Cardiac fibroblast (primary cell): Measurements from ENCODE around the gene NAXD.
"Not testable (repeated sequence)": the region's sequence is repeated elsewhere in the genome, so short reads cannot be mapped to it uniquely, and the experiment has no call there.

ENCODE experiments used
- DNase-seq, 2 donors: peaks; one replicate each; pipeline versions ENCODE4 v3.0.0 to v3.0.0-alpha.2; 2010; ENCODE audit warnings: low read depth in 2 of 2
- H3K4me3 ChIP-seq, 2 donors: replicated peaks in 1 of 2; 1 replicate in 1 of 2; 2 replicates in 1 of 2; pipeline ENCODE4 v1.5.1; 2011; ENCODE audit warnings: low read depth in 2 of 2, low read length in 2 of 2, mild to moderate bottlenecking in 2 of 2, moderate library complexity in 1 of 2
- TF ChIP-seq, protein P1 (sequence below): IDR thresholded peaks from one replicate; pipeline ENCODE4 v1.5.1; 2011; ENCODE audit warnings: low read depth, mild to moderate bottlenecking, low read length, inconsistent platforms

NAXD gene

DNA sequence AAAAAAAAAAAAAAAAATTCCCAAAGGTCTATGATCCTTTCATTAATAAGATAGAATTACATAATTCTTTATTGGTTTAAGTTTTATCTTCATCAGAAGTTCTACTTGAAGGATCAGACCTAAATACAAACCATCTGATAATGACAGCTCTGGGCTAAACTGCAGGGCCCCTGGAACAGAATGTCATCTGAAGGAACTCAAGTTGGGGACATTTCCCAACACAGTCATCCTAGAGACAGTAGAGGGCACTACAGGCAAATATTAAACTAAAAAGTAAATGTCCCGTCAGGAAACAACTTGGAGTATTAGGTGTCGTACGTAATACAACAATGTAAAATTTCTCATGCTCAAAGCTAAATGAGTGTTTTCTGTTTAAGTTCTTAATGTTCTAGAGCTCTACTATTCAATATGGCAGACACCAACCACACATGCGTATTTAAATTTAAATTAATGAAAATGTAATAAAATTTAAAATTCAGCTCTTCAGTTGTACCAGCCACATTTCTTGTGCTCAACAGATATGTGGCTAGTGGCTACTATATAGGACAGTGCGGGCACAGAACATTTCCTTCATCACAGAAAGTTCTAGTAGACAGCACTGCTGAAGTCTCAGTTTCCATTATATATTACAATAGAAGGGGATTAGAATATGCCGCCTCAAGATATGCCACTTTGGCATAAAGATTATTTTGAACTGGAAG is 21.8 kb upstream of the NAXD start:
- TF ChIP-seq, protein P1, sequence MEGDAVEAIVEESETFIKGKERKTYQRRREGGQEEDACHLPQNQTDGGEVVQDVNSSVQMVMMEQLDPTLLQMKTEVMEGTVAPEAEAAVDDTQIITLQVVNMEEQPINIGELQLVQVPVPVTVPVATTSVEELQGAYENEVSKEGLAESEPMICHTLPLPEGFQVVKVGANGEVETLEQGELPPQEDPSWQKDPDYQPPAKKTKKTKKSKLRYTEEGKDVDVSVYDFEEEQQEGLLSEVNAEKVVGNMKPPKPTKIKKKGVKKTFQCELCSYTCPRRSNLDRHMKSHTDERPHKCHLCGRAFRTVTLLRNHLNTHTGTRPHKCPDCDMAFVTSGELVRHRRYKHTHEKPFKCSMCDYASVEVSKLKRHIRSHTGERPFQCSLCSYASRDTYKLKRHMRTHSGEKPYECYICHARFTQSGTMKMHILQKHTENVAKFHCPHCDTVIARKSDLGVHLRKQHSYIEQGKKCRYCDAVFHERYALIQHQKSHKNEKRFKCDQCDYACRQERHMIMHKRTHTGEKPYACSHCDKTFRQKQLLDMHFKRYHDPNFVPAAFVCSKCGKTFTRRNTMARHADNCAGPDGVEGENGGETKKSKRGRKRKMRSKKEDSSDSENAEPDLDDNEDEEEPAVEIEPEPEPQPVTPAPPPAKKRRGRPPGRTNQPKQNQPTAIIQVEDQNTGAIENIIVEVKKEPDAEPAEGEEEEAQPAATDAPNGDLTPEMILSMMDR = peak; percentile 52
- H3K4me3 ChIP-seq = no peak overlapping the region
- peak; percentile 73 to 76 for DNase-seq

DNA sequence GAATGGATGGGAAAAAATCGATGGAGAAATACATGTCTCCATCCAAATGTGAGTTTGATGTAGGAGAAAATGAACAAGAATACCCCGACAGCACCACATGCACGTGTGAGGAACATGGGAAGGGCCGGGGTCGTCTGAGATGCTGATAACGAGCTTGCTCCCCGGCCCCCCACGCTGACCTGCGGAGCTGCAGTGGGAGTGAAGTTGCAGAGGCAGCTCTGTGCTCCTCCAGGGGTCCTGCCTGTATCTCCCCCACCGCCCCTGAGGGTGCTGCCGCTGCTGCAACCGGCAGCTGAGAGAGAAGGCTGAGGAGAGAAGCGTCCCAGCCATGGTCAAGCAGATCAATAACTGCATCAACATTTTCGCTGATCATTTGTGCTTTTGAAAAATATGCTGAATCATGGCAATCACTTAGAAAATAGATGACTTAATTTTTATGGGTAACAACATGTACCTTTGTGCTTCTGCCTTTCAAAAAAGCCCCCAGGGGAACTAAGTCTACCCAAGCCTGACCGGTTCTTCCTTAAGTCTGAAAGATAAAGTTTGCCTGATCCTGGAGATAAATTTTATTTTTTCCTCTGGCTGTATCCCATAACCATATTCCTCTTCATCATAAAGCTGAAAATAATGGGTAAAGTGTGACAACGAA is 18.2 kb upstream of the NAXD start:
- no peak for DNase-seq
- no peak overlapping the region for H3K4me3 ChIP-seq
- TF ChIP-seq, protein P1 = no peak

DNA sequence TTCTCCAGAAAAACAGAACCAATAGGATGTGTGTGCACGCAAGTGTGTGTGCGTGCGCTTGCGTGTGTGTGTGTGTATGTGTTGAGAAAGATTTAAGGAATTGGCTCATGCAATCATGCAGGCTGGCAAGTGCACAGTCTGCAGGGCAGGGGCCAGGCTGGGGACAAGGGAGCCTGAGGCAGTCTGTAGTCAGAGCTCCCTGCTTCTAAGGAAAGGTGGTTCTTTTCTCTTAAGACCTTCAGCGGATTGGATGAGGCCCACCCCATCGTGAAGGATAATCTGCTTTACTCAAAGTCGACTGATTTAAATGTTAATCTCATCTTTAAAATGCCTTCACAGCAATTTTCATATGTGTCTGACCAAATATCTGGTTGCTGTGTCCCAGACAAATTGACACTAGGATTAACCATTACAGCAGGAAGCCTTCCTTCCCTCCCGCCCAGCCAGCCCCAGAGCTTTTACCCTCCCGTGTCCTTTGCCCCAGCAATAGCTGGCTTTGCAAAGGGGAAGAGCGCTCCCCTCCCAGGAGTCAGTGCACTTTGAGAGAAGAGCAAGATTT is 15.0 kb upstream of the NAXD start:
- TF ChIP-seq, protein P1 = no peak
- no peak overlapping the region for H3K4me3 ChIP-seq
- no peak for DNase-seq

DNA sequence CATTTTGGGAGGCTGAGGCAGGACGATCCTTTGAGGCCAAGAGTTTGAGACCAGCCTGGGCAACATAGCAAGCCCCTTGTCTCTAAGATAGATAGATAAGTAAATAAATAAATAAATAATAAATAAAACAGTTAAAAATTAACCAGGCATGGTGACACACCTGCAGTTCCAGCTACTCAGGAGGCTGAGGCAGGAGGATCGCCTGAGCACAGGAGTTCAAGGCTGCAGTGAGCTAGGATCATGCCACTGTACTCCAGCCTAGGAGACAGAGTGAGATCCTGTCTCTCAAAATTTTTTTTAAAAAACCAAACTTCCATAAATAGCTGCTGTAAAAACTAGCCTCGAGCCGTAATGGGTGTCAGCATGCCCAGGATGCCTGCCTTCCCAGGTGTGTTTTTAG is 14.4 kb upstream of the NAXD start:
- H3K4me3 ChIP-seq = no peak overlapping the region
- DNase-seq = no peak
- TF ChIP-seq, protein P1 = no peak

DNA sequence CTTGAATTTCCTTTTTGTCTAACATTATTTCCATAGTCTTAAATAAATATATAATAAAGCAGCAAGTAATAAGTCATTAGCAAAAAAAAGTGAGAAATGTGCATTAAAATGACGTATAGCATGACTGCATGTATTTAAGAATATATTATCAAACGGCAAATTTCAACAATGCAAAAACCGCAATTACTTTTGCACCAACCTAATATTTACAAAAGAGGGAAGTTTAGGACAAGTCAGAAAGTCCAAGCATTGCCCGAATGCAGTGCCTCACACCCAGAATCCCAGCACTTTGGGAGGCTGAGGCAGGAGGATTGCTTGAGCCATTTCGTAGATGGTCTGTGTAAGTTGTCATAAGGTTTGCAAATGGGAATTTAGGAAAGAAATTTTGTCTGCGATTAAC is 10.2 kb upstream of the NAXD start:
- DNase-seq = no peak
- TF ChIP-seq, protein P1 = no peak

DNA sequence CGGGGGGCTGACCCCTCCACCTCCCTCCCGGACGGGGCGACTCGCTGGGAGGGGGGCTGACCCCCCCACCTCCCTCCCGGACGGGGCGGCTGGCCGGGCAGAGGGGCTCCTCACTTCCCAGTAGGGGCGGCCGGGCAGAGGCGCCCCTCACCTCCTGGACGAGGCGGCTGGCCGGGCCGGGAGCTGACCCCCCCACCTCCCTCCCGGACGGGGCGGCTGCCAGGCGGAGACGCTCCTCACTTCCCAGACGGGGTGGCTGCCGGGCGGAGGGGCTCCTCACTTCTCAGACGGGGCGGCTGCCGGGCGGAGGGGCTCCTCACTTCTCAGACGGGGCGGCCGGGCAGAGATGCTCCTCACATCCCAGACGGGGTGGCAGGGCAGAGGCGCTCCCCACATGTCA is 9.1 kb upstream of the NAXD start:
- DNase-seq, H3K4me3 ChIP-seq: not testable (repeated sequence)

More for the DNA sequence above, 10.2 kb upstream of the NAXD start:
- no peak overlapping the region for H3K4me3 ChIP-seq

DNA sequence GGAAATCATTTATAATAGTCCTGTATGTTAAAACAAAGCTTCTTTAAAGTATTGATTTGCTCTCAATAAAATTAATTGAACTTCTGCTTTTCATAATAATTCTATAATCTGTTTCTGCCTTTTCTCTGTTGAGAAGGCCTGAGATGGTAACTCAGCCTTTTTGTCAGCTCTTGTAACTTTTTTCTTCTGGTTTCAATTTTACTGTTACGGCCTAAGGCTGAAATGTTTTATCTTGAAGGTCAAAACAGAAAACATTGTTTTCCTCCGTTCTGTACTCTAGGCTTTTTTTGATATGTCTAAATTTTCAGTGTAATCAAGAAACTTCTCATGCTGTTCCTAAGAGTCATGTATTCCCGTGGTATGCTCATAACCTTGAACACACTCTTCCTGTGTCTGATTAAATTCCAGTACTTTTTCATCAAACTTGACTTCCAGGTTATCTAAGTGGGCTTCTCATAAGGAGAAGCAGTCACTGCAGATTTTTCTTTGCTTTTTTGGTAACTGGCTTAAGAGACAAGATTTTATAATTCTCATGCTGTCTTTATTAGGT is 7.6 kb upstream of the NAXD start:
- no peak for DNase-seq
- H3K4me3 ChIP-seq = no peak overlapping the region
- TF ChIP-seq, protein P1 = no peak
